Adrenal gland (tissue), 12 donors: ENCODE measurements around the gene SERPINB7. TPM values are rescaled to one million over a fixed set of nuclear protein-coding genes. Genes with fewer than 3 reads are reported as not detected.
"Not testable (repeated sequence)": the region's sequence is repeated elsewhere in the genome, so short reads cannot be mapped to it uniquely, and the experiment has no call there.

Experiments
- DNase-seq, 7 donors: peaks; one replicate each; pipeline ENCODE4 v3.0.0-alpha.2; 2019 to 2020
- H3K27ac ChIP-seq, 5 donors: fragments of 200-600 bp; sonication (generic) in 4 of 5; 1 replicate in 3 of 5; 2 replicates in 2 of 5; pipeline versions ENCODE4 v1.5.1 to v1.8.0; 2016 to 2020; ENCODE audit warnings: mild to moderate bottlenecking in 1 of 5
- H3K27me3 ChIP-seq: fragments of 200-600 bp; 2 replicates; pipeline ENCODE4 v1.8.0; 2021
- H3K36me3 ChIP-seq, 2 donors: fragments of 200-600 bp; replicated peaks in 1 of 2; 1 replicate in 1 of 2; 2 replicates in 1 of 2; pipeline versions ENCODE4 v1.5.1 to v1.8.0; 2018 to 2022
- H3K4me1 ChIP-seq, 2 donors: fragments of 200-600 bp; replicated peaks in 1 of 2; 1 replicate in 1 of 2; 2 replicates in 1 of 2; pipeline versions ENCODE4 v1.5.1 to v1.8.0; 2018 to 2021
- H3K4me3 ChIP-seq, 4 donors: fragments of 200-600 bp; sonication (generic) in 3 of 4; one replicate each; pipeline ENCODE4 v1.5.1; 2016 to 2018
- H3K9me3 ChIP-seq, 3 donors: fragments of 200-600 bp; sonication (generic) in 1 of 3; replicated peaks in 1 of 3; 1 replicate in 2 of 3; 2 replicates in 1 of 3; pipeline versions ENCODE4 v1.5.1 to v1.8.0; 2016 to 2021
- CTCF ChIP-seq, 6 experiments: fragments of 450-650 bp in 4 of 6; fragments of 200-600 bp in 2 of 6; sonication (generic) in 1 of 6; IDR thresholded peaks; 1 replicate in 5 of 6; 2 replicates in 1 of 6; pipeline versions ENCODE4 v1.5.1 to v1.8.0; 2016 to 2021; ENCODE audit warnings: antibody characterized with exemption in 6 of 6, mild to moderate bottlenecking in 2 of 6, moderate library complexity in 1 of 6
- POLR2A ChIP-seq, 2 donors: fragments of 450-650 bp; IDR thresholded peaks; one replicate each; pipeline ENCODE4 v1.6.1; 2017; ENCODE audit warnings: antibody characterized with exemption in 2 of 2, mild to moderate bottlenecking in 2 of 2, moderate library complexity in 1 of 2
- WGBS, 4 donors: extraction: QIAGEN DNeasy Blood & Tissue Kit in 2 of 4; methylation state at CpG; one replicate each; pipeline versions ENCODE4 v1.1.5 to v1.1.7; 2013 to 2017; 5-methylcytosine and 5-hydroxymethylcytosine counted together
- intact Hi-C, 2 donors: fragments of 100-400 bp; cut with DNase I; formaldehyde crosslinking; loops; one replicate each; pipeline versions ENCODE4 v1.14.1 to v1.15.0; 2022 to 2023
- polyA plus RNA-seq, 3 donors: library from polyadenylated mRNA; stranded (reverse); fragments of 200-250 nt in 2 of 3; fragments of 350-450 nt in 1 of 3; fragmentation: Illumina TruSeq in 1 of 3; extraction: RNeasy Lipid Tissue Mini Kit (QIAGEN cat#74804) in 1 of 3; gene quantifications; one replicate each; pipeline ENCODE4 v1.2.3, GENCODE V29; 2013 to 2014
- total RNA-seq, 9 donors: library from RNA; depleted of rRNA in 4 of 9; stranded (reverse); fragments of >200 nt in 4 of 9; fragments of 120-200 nt in 1 of 9; fragmentation: NEBNext Ultra II Directional in 1 of 9; extraction: Animal tissue kit (Norgen Biotek cat#: 25700) in 1 of 9; gene quantifications; one replicate each; pipeline versions ENCODE4 v1.1.0 to v1.2.4, GENCODE V29; 2013 to 2023
- donor health status: healthy with polysubstance abuse.
- donor health status: Bipolar disorder and iron deficiency.
- donor health status: DM: yes; HTN: yes; CAD: no.
- donor health status: DM: no; HTN: no; CAD: no.
- donor health status: DM: no; HTN: no; CAD: no.
- donor health status: DM: yes; HTN: yes; CAD: no.

The SERPINB7 gene
- total and polyA plus RNA-seq, 12 donors: 0.11 TPM; not detected in 11

- H3K27me3 ChIP-seq: no peaks in the 10 kb centered on the region
- H3K4me3 ChIP-seq: no peak overlapping the region
- 57 to 83% (median 69%) methylated on average over 2 of the region's 2 CpGs for WGBS, 4 donors
- H3K4me1 ChIP-seq: no peaks in the 10 kb centered on the region
- H3K27ac ChIP-seq: no peak overlapping the region
- intact Hi-C loops: no loop called here
- H3K9me3 ChIP-seq: no peaks in the 10 kb centered on the region
- H3K36me3 ChIP-seq: no peaks in the 10 kb centered on the region
- TF ChIP-seq CTCF (IDR thresholded peaks at IDR 0.05): no peak
- TF ChIP-seq POLR2A (IDR thresholded peaks at IDR 0.05): no peak
- no peak for DNase-seq
Observed at GRCh38 chr18:63752636-63753035, 22.6 kb upstream of the SERPINB7 start.

- intact Hi-C loops: no loop called here
- H3K27me3 ChIP-seq: no peaks in the 10 kb centered on the region
- no peaks in the 10 kb centered on the region for H3K4me1 ChIP-seq
- H3K27ac ChIP-seq: no peak overlapping the region
- no peak for DNase-seq
- no peak overlapping the region for H3K4me3 ChIP-seq
- TF ChIP-seq CTCF (IDR thresholded peaks at IDR 0.05): no peak
- no peak for TF ChIP-seq POLR2A (IDR thresholded peaks at IDR 0.05)
- no peaks in the 10 kb centered on the region for H3K9me3 ChIP-seq
- H3K36me3 ChIP-seq: no peaks in the 10 kb centered on the region
Observed at GRCh38 chr18:63753676-63754075, 21.5 kb upstream of the SERPINB7 start.

GRCh38 chr18:63757541-63757940 is 17.7 kb upstream of the SERPINB7 start:
- intact Hi-C loops: no loop called here
- DNase-seq: no peak
- TF ChIP-seq CTCF (IDR thresholded peaks at IDR 0.05): no peak
- TF ChIP-seq POLR2A (IDR thresholded peaks at IDR 0.05): no peak
- Histone ChIP-seq H3K4me1 (no peaks in the 10 kb centered on the region), H3K4me3 (no peak overlapping the region), H3K9me3 (no peaks in the 10 kb centered on the region), H3K36me3 (no peaks in the 10 kb centered on the region), H3K27me3 (no peaks in the 10 kb centered on the region), H3K27ac (no peak overlapping the region)

- TF ChIP-seq CTCF (IDR thresholded peaks at IDR 0.05): no peak
- TF ChIP-seq POLR2A (IDR thresholded peaks at IDR 0.05): no peak
- Histone ChIP-seq H3K36me3 (no peaks in the 10 kb centered on the region), H3K4me3 (no peak overlapping the region), H3K27ac (no peak overlapping the region), H3K4me1 (no peaks in the 10 kb centered on the region), H3K27me3 (no peaks in the 10 kb centered on the region), H3K9me3 (no peaks in the 10 kb centered on the region)
- WGBS, 4 donors: 51 to 70% (median 63%) methylated on average over 3 of the region's 3 CpGs
- no peak for DNase-seq
- intact Hi-C loops: no loop called here
Observed at GRCh38 chr18:63758615-63759240, 16.5 kb upstream of the SERPINB7 start.

- H3K27ac ChIP-seq, H3K27me3 ChIP-seq, H3K4me1 ChIP-seq, H3K9me3 ChIP-seq, H3K36me3 ChIP-seq, DNase-seq, intact Hi-C loops, H3K4me3 ChIP-seq: not testable (repeated sequence)
- WGBS, 4 donors: 85 to 94% (median 93%) methylated on average over 2 of the region's 2 CpGs
Observed at GRCh38 chr18:63759786-63760185, 15.4 kb upstream of the SERPINB7 start.
